GM18526 (cell line): Measurements from ENCODE around the gene IKZF4.

Experiments
- POLR2A ChIP-seq: IDR thresholded peaks from 3 replicates; pipeline ENCODE4 v1.6.1; 2011; ENCODE audit not compliant: insufficient read length; ENCODE audit errors: extremely low read depth

Gene IKZF4

GRCh38 chr12:55996201-55996714, 24.6 kb upstream of the IKZF4 start:
- no peak for TF ChIP-seq POLR2A

- peak; percentile 51 for TF ChIP-seq POLR2A
Measured at GRCh38 chr12:55996715-55997534, 23.9 kb upstream of the IKZF4 start, which contains the start of gene SUOX. SUOX (plus strand) TSS chr12:55997276; CDS start chr12:56002222, 4,946 bp downstream.

- no peak for TF ChIP-seq POLR2A
Measured at GRCh38 chr12:55997535-55997859, 23.3 kb upstream of the IKZF4 start.

GRCh38 chr12:56001487-56002100, 19.2 kb upstream of the IKZF4 start:
- no peak for TF ChIP-seq POLR2A

GRCh38 chr12:56004211-56004610, 16.6 kb upstream of the IKZF4 start:
- TF ChIP-seq POLR2A = no peak

- peak; percentile 22 for TF ChIP-seq POLR2A
Measured at GRCh38 chr12:56007564-56008559, 13.0 kb upstream of the IKZF4 start.

- no peak for TF ChIP-seq POLR2A
Measured at GRCh38 chr12:56010111-56010570, 10.7 kb upstream of the IKZF4 start.

GRCh38 chr12:56011509-56012090, 9.2 kb upstream of the IKZF4 start:
- no peak for TF ChIP-seq POLR2A

- TF ChIP-seq POLR2A = no peak
Measured at GRCh38 chr12:56013482-56013881, 7.4 kb upstream of the IKZF4 start.

- no peak for TF ChIP-seq POLR2A
Measured at GRCh38 chr12:56014205-56014604, 6.6 kb upstream of the IKZF4 start.

GRCh38 chr12:56017181-56017580, 3.7 kb upstream of the IKZF4 start:
- TF ChIP-seq POLR2A = no peak

- TF ChIP-seq POLR2A = no peak
Measured at GRCh38 chr12:56018356-56018755, 2.5 kb upstream of the IKZF4 start.

- TF ChIP-seq POLR2A = no peak
Measured at GRCh38 chr12:56021889-56022497, 1.1 kb downstream of the IKZF4 start.

GRCh38 chr12:56028511-56029165, 7.8 kb downstream of the IKZF4 start:
- no peak for TF ChIP-seq POLR2A
